ENCODE data around the gene TRIM17. TPM values are rescaled to one million over a fixed set of nuclear protein-coding genes. Genes with fewer than 3 reads are reported as not detected.

TRIM17 gene
- polyA plus RNA-seq, 1 experiment: 0.16 TPM

- no peaks in the 10 kb centered on the region; the same call in 1 of the 2 replicates for H3K9me3 ChIP-seq (ENCODE audit: control insufficient read depth, insufficient read depth, low read length)
- CTCF ChIA-PET: no interaction called here
- DNase-seq (ENCODE audit: low read depth, low spot score): no peak
These were observed 48.6 kb downstream of the TRIM17 start for GRCh38 chr1:228367798-228368791.

GRCh38 chr1:228366866-228367741 is 49.6 kb downstream of the TRIM17 start:
- Histone ChIP-seq H3K27ac (ENCODE audit: low read depth, low read length) (no peak overlapping the region), H3K4me3 (ENCODE audit: low read depth, low read length) (no peak overlapping the region), H3K9me3 (ENCODE audit: control insufficient read depth, insufficient read depth, low read length) (no peaks in the 10 kb centered on the region), H3K27me3 (ENCODE audit: control insufficient read depth, insufficient read depth, low read length) (peaks cover 2% of the 10 kb centered on the region)
- ChIA-PET POLR2A (no interaction called here), CTCF (no interaction called here)
- no peak for DNase-seq (ENCODE audit: low read depth, low spot score)
- TF ChIP-seq, protein P1, sequence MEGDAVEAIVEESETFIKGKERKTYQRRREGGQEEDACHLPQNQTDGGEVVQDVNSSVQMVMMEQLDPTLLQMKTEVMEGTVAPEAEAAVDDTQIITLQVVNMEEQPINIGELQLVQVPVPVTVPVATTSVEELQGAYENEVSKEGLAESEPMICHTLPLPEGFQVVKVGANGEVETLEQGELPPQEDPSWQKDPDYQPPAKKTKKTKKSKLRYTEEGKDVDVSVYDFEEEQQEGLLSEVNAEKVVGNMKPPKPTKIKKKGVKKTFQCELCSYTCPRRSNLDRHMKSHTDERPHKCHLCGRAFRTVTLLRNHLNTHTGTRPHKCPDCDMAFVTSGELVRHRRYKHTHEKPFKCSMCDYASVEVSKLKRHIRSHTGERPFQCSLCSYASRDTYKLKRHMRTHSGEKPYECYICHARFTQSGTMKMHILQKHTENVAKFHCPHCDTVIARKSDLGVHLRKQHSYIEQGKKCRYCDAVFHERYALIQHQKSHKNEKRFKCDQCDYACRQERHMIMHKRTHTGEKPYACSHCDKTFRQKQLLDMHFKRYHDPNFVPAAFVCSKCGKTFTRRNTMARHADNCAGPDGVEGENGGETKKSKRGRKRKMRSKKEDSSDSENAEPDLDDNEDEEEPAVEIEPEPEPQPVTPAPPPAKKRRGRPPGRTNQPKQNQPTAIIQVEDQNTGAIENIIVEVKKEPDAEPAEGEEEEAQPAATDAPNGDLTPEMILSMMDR (IDR thresholded peaks at IDR 0.05; ENCODE audit: low read depth, low read length): no peak

More at GRCh38 chr1:228367798-228368791, 48.6 kb downstream of the TRIM17 start:
- POLR2A ChIA-PET: no interaction called here
- peaks cover 2% of the 10 kb centered on the region for H3K27me3 ChIP-seq (ENCODE audit: control insufficient read depth, insufficient read depth, low read length)
- no peak overlapping the region for H3K27ac ChIP-seq (ENCODE audit: low read depth, low read length)
- H3K4me3 ChIP-seq (ENCODE audit: low read depth, low read length): no peak overlapping the region
- TF ChIP-seq, protein P1 (IDR thresholded peaks at IDR 0.05; ENCODE audit: low read depth, low read length): no peak

DNA sequence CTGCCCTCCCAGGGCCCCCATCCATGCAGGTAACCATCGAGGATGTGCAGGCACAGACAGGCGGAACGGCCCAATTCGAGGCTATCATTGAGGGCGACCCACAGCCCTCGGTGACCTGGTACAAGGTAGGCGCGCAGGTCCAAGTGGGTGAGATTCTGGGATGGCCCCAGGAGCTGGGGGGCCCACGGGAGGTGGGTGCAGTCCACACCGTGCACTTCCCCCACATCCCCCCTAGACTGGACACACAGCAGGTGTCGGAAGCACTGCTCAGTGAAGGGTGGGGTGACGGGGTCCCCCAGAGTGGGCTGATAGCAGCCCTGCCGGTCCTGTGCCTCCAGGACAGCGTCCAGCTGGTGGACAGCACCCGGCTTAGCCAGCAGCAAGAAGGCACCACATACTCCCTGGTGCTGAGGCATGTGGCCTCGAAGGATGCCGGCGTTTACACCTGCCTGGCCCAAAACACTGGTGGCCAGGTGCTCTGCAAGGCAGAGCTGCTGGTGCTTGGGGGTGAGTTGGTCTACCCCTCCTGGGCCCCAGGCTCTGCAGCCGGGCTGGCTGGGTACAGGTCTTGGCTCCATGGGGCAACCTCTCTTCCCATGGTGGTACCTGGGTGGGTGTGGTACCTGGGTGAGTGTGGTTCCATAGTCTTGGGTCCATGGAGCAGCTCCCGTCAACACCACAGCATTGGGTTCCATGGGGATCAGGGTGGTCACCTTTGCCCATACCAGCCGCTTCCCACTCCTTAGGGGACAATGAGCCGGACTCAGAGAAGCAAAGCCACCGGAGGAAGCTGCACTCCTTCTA is 50.4 kb downstream of the TRIM17 start:
- TF ChIP-seq, protein P1 (IDR thresholded peaks at IDR 0.05; ENCODE audit: low read depth, low read length): no peak
- Histone ChIP-seq H3K27ac (ENCODE audit: low read depth, low read length) (no peak overlapping the region), H3K4me3 (ENCODE audit: low read depth, low read length) (no peak overlapping the region), H3K9me3 (ENCODE audit: control insufficient read depth, insufficient read depth, low read length) (no peaks in the 10 kb centered on the region), H3K27me3 (ENCODE audit: control insufficient read depth, insufficient read depth, low read length) (peaks cover 2% of the 10 kb centered on the region)
- ChIA-PET CTCF (no interaction called here), POLR2A (no interaction called here)
- no peak for DNase-seq (ENCODE audit: low read depth, low spot score)

GRCh38 chr1:228365271-228366061 is 51.2 kb downstream of the TRIM17 start:
- ChIA-PET CTCF (no interaction called here), POLR2A (no interaction called here)
- Histone ChIP-seq H3K9me3 (ENCODE audit: control insufficient read depth, insufficient read depth, low read length) (no peaks in the 10 kb centered on the region; the same call in 1 of the 2 replicates), H3K27ac (ENCODE audit: low read depth, low read length) (no peak overlapping the region), H3K27me3 (ENCODE audit: control insufficient read depth, insufficient read depth, low read length) (peaks cover 2% of the 10 kb centered on the region), H3K4me3 (ENCODE audit: low read depth, low read length) (no peak overlapping the region)
- DNase-seq (ENCODE audit: low read depth, low spot score): no peak
- TF ChIP-seq, protein P1 (IDR thresholded peaks at IDR 0.05; ENCODE audit: low read depth, low read length): no peak
